Cardiac muscle cell (in vitro differentiated cells and primary cell): Measurements from ENCODE around the gene SLC9A9. TPM values are rescaled to one million over a fixed set of nuclear protein-coding genes. Genes with fewer than 3 reads are reported as not detected.

Source experiments
- DNase-seq, 2 donors: peaks; one replicate each; pipeline versions ENCODE4 v3.0.0 to v3.0.0-alpha.2; 2010 to 2017; ENCODE audit warnings: low read depth in 1 of 2, low spot score in 1 of 2
- H3K27ac ChIP-seq: fragments of 200-600 bp; sonication (generic); 2 replicates; pipeline ENCODE4 v1.5.1; 2016
- H3K27me3 ChIP-seq: fragments of 200-600 bp; sonication (generic); 2 replicates; pipeline ENCODE4 v1.6.0; 2016; ENCODE audit warnings: control low read depth
- H3K36me3 ChIP-seq: fragments of 200-600 bp; sonication (generic); 2 replicates; pipeline ENCODE4 v1.5.1; 2016; ENCODE audit warnings: control low read depth
- H3K4me1 ChIP-seq: fragments of 200-600 bp; sonication (generic); 2 replicates; pipeline ENCODE4 v1.8.1; 2017; ENCODE audit warnings: low read depth, mild to moderate bottlenecking, mixed run types
- H3K4me3 ChIP-seq: fragments of 200-600 bp; sonication (generic); 2 replicates; pipeline ENCODE4 v1.5.1; 2016; ENCODE audit warnings: mild to moderate bottlenecking
- H3K9me3 ChIP-seq: fragments of 200-600 bp; sonication (generic); 2 replicates; pipeline ENCODE4 v1.5.1; 2017; ENCODE audit warnings: low read depth, mild to moderate bottlenecking, control low read depth
- CTCF ChIP-seq: IDR thresholded peaks from 2 replicates; pipeline ENCODE4 v1.5.1; 2012; ENCODE audit warnings: low read depth, mild to moderate bottlenecking, low read length
- polyA plus RNA-seq: library from polyadenylated mRNA; unstranded; fragments of >200 nt; fragmentation: Nextera tagmentation; extraction: Ambion mirVana; gene quantifications from 2 replicates; pipeline ENCODE4 v1.2.1, GENCODE V29; 2016
- total RNA-seq: library from RNA; depleted of rRNA; stranded (reverse); fragments of >200 nt; gene quantifications from 2 replicates; pipeline ENCODE4 v1.2.3, GENCODE V29; 2016

The SLC9A9 gene
- total and polyA plus RNA-seq, 2 experiments from 2014 or later = 0.73 to 1.5 TPM

- Histone ChIP-seq H3K4me3 (no peak overlapping the region), H3K27ac (no peak overlapping the region), H3K36me3 (no peaks in the 10 kb centered on the region), H3K4me1 (no peaks in the 10 kb centered on the region), H3K27me3 (no peaks in the 10 kb centered on the region), H3K9me3 (no peaks in the 10 kb centered on the region)
- no peak for DNase-seq
- no peak for TF ChIP-seq CTCF
Observed at GRCh38 chr3:143661677-143662076, 186.6 kb downstream of the SLC9A9 start.

GRCh38 chr3:143658861-143659260 is 189.4 kb downstream of the SLC9A9 start:
- Histone ChIP-seq H3K4me3 (no peak overlapping the region), H3K27me3 (no peaks in the 10 kb centered on the region), H3K4me1 (no peaks in the 10 kb centered on the region), H3K27ac (no peak overlapping the region), H3K9me3 (no peaks in the 10 kb centered on the region), H3K36me3 (no peaks in the 10 kb centered on the region)
- DNase-seq = no peak
- no peak for TF ChIP-seq CTCF

- no peaks in the 10 kb centered on the region for H3K4me1 ChIP-seq
- H3K36me3 ChIP-seq = no peaks in the 10 kb centered on the region
- no peak overlapping the region for H3K4me3 ChIP-seq
- no peaks in the 10 kb centered on the region for H3K27me3 ChIP-seq
- no peaks in the 10 kb centered on the region for H3K9me3 ChIP-seq
- TF ChIP-seq CTCF = no peak
- no peak for DNase-seq
- no peak overlapping the region for H3K27ac ChIP-seq
Observed at GRCh38 chr3:143658116-143658515, 190.2 kb downstream of the SLC9A9 start.

- TF ChIP-seq CTCF = no peak
- no peaks in the 10 kb centered on the region for H3K9me3 ChIP-seq
- no peak overlapping the region for H3K27ac ChIP-seq
Observed at GRCh38 chr3:143657391-143657790, 190.9 kb downstream of the SLC9A9 start.

GRCh38 chr3:143654906-143655305 is 193.4 kb downstream of the SLC9A9 start:
- TF ChIP-seq CTCF = no peak
- H3K9me3 ChIP-seq = no peaks in the 10 kb centered on the region
- no peaks in the 10 kb centered on the region for H3K36me3 ChIP-seq
- H3K27me3 ChIP-seq = no peaks in the 10 kb centered on the region
- H3K27ac ChIP-seq = no peak overlapping the region
- H3K4me1 ChIP-seq = no peaks in the 10 kb centered on the region
- no peak overlapping the region for H3K4me3 ChIP-seq
- DNase-seq = no peak

More at GRCh38 chr3:143657391-143657790, 190.9 kb downstream of the SLC9A9 start:
- no peaks in the 10 kb centered on the region for H3K4me1 ChIP-seq
- H3K4me3 ChIP-seq = no peak overlapping the region
- DNase-seq = peak in 1 of 2 donors; percentile 35
- H3K36me3 ChIP-seq = no peaks in the 10 kb centered on the region
- H3K27me3 ChIP-seq = no peaks in the 10 kb centered on the region

GRCh38 chr3:143653935-143654334 is 194.3 kb downstream of the SLC9A9 start:
- no peak for TF ChIP-seq CTCF
- Histone ChIP-seq H3K27ac (no peak overlapping the region), H3K4me1 (no peaks in the 10 kb centered on the region), H3K36me3 (no peaks in the 10 kb centered on the region), H3K4me3 (no peak overlapping the region), H3K27me3 (no peaks in the 10 kb centered on the region), H3K9me3 (no peaks in the 10 kb centered on the region)
- no peak for DNase-seq
